Measurements from ENCODE around the gene TLE3.

DNA sequence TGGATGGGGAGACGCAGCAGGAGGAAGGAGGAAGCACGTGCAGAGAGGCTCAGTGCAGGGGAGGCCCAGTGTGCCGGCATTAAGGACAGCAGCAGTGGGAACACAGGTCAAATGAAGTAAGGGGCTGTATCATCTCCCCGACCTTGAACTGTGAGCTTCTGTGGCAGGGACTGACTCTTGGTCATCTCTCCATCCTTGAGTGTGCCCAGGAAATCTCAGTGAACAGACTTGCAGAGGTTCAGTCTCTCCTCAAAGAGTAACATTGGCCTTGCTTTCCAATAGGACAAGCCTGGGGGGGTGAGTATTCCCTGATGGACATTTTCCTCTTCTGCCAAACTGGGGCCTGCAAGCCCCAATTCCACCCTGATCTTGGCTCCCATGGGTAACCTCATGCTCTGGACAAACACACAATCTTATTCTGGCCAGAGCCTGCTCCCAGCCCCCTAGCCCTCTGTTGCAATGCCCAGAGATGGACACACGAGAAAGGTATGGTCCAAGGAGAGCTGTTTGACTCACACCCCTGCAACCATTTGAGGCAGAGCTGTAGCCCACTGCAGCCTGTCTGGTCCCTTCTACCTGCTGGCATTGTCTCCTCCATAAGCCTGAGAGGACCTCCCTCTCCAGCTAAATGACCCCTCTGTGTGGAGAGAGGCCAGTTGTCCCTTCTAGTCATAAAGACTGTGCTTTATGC lies 50.9 kb downstream of the TLE3 start:
- TF ChIP-seq CTCF (IDR thresholded peaks at IDR 0.05) (no peak), POLR2A (IDR thresholded peaks at IDR 0.05) (no peak)

Data from Peyer's patch (tissue), 4 donors.